Measurements from ENCODE around the gene CNOT10.

CNOT10 gene

DNA sequence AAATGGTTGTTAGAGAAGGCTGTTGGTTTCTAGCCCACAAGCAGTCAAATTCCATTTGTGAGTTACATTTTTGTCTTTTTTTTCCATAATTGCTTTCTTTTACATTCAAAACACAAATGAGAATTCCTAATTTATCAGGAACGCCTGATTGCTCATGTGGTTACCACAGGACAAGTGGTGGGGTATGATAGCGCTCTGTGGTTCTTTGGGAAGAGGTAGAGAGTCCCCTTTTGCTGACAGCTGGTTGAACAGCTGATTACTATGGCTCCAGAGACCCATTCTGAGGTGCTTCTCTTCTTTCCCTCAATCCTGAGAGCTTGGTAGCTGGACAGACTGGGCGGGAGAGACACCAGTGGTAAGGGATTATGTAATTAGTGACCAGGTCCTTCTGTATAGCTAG lies 24.4 kb downstream of the CNOT10 start:
- Histone ChIP-seq H3K27ac (ENCODE audit: low read depth, low read length) (no peak overlapping the region), H3K4me1 (ENCODE audit: control insufficient read depth, low read length) (no peaks in the 10 kb centered on the region), H3K4me2 (ENCODE audit: low read length) (no peak overlapping the region), H3K27me3 (ENCODE audit: control insufficient read depth, low read length) (no peaks in the 10 kb centered on the region), H3K79me2 (ENCODE audit: control insufficient read depth, low read length) (0 out of 2 replicates have a peak, but pooled peaks cover 4% of the 10 kb centered on the region), H3K36me3 (ENCODE audit: control insufficient read depth, low read length) (peaks cover 75% of the 10 kb centered on the region), H3F3A (ENCODE audit: control insufficient read depth, insufficient read depth) (no peaks in the 10 kb centered on the region), H4K20me1 (ENCODE audit: control insufficient read depth, insufficient read depth, low read depth, low read length) (no peaks in the 10 kb centered on the region), H3K4me3 (ENCODE audit: low read length) (no peak overlapping the region), H3K9me3 (ENCODE audit: control insufficient read depth, insufficient read depth, low read length) (no peaks in the 10 kb centered on the region), H3K9me2 (replicated peaks; ENCODE audit: control insufficient read depth, low read length) (no peaks in the 10 kb centered on the region)
- TF ChIP-seq EZH2phosphoT487 (IDR thresholded peaks at IDR 0.05; ENCODE audit: borderline replicate concordance, low read length): no peak
- TF ChIP-seq, protein P1, sequence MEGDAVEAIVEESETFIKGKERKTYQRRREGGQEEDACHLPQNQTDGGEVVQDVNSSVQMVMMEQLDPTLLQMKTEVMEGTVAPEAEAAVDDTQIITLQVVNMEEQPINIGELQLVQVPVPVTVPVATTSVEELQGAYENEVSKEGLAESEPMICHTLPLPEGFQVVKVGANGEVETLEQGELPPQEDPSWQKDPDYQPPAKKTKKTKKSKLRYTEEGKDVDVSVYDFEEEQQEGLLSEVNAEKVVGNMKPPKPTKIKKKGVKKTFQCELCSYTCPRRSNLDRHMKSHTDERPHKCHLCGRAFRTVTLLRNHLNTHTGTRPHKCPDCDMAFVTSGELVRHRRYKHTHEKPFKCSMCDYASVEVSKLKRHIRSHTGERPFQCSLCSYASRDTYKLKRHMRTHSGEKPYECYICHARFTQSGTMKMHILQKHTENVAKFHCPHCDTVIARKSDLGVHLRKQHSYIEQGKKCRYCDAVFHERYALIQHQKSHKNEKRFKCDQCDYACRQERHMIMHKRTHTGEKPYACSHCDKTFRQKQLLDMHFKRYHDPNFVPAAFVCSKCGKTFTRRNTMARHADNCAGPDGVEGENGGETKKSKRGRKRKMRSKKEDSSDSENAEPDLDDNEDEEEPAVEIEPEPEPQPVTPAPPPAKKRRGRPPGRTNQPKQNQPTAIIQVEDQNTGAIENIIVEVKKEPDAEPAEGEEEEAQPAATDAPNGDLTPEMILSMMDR (IDR thresholded peaks at IDR 0.05; ENCODE audit: low read depth, low read length, poor library complexity, severe bottlenecking): no peak

DNA sequence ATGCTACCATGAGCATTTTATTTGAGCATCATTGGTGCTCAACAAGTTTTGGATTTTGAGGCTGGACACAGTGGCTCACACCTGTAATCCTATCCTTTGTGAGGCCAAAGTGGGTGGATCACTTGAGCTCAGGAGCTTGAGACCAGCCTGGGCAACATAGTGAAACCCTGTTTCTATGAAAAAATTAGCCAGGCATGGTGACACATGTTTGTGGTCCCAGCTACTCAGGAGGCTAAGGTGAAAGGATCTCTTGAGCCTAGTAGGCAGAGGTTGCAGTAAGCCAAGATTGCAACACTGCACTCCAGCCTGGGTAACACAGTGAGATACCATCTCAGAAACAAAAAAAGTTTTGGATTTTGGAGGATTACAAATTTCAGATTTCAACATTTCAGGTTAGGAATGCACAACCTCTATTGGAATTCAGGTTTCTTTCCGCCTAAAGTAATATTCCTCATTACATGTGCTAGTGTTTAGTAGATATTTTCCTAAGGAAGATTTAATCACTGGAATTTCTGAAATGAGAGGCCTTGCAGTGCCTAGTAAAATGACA lies 27.6 kb downstream of the CNOT10 start:
- Histone ChIP-seq H4K20me1 (ENCODE audit: control insufficient read depth, insufficient read depth, low read depth, low read length) (no peaks in the 10 kb centered on the region), H3K4me3 (ENCODE audit: low read length) (no peak overlapping the region), H3F3A (ENCODE audit: control insufficient read depth, insufficient read depth) (no peaks in the 10 kb centered on the region), H3K27ac (ENCODE audit: low read depth, low read length) (no peak overlapping the region), H3K79me2 (ENCODE audit: control insufficient read depth, low read length) (no peaks in the 10 kb centered on the region), H3K4me2 (ENCODE audit: low read length) (no peak overlapping the region), H3K27me3 (ENCODE audit: control insufficient read depth, low read length) (no peaks in the 10 kb centered on the region), H3K4me1 (ENCODE audit: control insufficient read depth, low read length) (no peaks in the 10 kb centered on the region), H3K9me3 (ENCODE audit: control insufficient read depth, insufficient read depth, low read length) (no peaks in the 10 kb centered on the region), H3K9me2 (replicated peaks; ENCODE audit: control insufficient read depth, low read length) (no peaks in the 10 kb centered on the region), H3K36me3 (ENCODE audit: control insufficient read depth, low read length) (peaks cover 81% of the 10 kb centered on the region)
- TF ChIP-seq EZH2phosphoT487 (IDR thresholded peaks at IDR 0.05; ENCODE audit: borderline replicate concordance, low read length): no peak
- TF ChIP-seq, protein P1 (IDR thresholded peaks at IDR 0.05; ENCODE audit: low read depth, low read length, poor library complexity, severe bottlenecking): no peak

DNA sequence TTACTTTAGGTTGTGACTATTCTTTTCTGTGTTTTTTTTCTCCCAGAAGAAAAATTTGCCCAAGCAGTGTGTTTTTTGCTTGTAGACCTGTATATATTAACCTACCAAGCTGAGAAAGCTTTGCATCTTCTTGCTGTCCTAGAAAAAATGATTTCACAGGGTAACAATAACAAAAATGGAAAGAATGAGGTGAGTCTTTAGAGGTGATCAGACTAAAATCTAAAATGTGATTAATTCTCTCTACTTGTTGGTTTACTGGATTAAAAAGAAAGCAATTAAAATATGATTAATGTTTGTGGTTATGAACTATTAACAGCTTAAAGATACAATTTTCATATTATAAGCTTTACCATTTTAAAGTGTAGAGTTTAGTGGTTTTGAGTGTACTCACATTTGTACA lies 28.2 kb downstream of the CNOT10 start:
- no peaks in the 10 kb centered on the region for H4K20me1 ChIP-seq (ENCODE audit: control insufficient read depth, insufficient read depth, low read depth, low read length)
- H3K4me1 ChIP-seq (ENCODE audit: control insufficient read depth, low read length): no peaks in the 10 kb centered on the region
- H3K27ac ChIP-seq (ENCODE audit: low read depth, low read length): no peak overlapping the region
- H3K4me3 ChIP-seq (ENCODE audit: low read length): no peak overlapping the region
- no peaks in the 10 kb centered on the region for H3K9me3 ChIP-seq (ENCODE audit: control insufficient read depth, insufficient read depth, low read length)
- no peaks in the 10 kb centered on the region for H3K27me3 ChIP-seq (ENCODE audit: control insufficient read depth, low read length)
- no peaks in the 10 kb centered on the region for H3F3A ChIP-seq (ENCODE audit: control insufficient read depth, insufficient read depth)
- H3K9me2 ChIP-seq (replicated peaks; ENCODE audit: control insufficient read depth, low read length): no peaks in the 10 kb centered on the region
- H3K36me3 ChIP-seq (ENCODE audit: control insufficient read depth, low read length): peaks cover 80% of the 10 kb centered on the region
- no peak overlapping the region for H3K4me2 ChIP-seq (ENCODE audit: low read length)
- no peak for TF ChIP-seq EZH2phosphoT487 (IDR thresholded peaks at IDR 0.05; ENCODE audit: borderline replicate concordance, low read length)
- TF ChIP-seq, protein P1 (IDR thresholded peaks at IDR 0.05; ENCODE audit: low read depth, low read length, poor library complexity, severe bottlenecking): no peak
- no peaks in the 10 kb centered on the region for H3K79me2 ChIP-seq (ENCODE audit: control insufficient read depth, low read length)

Measured in DOHH2 (cell line).